Gastrocnemius medialis (tissue), 4 donors: ENCODE data around the gene EZR.

Experiments used
- POLR2A ChIP-seq, 2 donors: fragments of 450-650 bp; IDR thresholded peaks; one replicate each; pipeline ENCODE4 v1.6.1; 2017; ENCODE audit warnings: antibody characterized with exemption in 2 of 2, mild to moderate bottlenecking in 2 of 2, moderate library complexity in 2 of 2
- TF ChIP-seq, protein P1 (sequence below), 5 experiments: fragments of 450-650 bp in 3 of 5; fragments of 200-600 bp in 2 of 5; sonication (generic) in 2 of 5; IDR thresholded peaks in 4 of 5; conservative IDR thresholded peaks in 1 of 5; 1 replicate in 4 of 5; 2 replicates in 1 of 5; pipeline ENCODE4 v1.5.1; 2016 to 2019; ENCODE audit warnings: antibody characterized with exemption in 5 of 5, mild to moderate bottlenecking in 3 of 5, moderate library complexity in 3 of 5

DNA sequence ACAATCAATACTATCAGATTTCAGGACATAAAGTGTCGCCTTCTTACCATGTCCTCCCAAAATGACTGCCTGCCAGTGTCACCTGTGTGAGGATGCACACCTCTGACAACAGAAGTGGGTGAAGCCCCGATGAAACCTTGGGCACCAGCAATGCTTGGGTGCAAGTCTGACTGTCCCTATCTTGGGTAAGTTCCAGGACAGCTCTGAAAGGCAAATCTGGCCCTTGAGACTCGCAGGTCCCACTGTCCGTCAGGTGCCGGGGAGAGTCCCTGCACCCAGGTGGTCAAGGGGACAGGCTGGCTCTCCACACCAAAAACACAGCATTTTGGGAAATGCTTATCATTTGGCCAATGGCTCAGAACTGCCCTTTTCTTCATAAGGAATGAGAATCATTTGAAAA lies 43.3 kb downstream of the EZR start:
- TF ChIP-seq, protein P1, sequence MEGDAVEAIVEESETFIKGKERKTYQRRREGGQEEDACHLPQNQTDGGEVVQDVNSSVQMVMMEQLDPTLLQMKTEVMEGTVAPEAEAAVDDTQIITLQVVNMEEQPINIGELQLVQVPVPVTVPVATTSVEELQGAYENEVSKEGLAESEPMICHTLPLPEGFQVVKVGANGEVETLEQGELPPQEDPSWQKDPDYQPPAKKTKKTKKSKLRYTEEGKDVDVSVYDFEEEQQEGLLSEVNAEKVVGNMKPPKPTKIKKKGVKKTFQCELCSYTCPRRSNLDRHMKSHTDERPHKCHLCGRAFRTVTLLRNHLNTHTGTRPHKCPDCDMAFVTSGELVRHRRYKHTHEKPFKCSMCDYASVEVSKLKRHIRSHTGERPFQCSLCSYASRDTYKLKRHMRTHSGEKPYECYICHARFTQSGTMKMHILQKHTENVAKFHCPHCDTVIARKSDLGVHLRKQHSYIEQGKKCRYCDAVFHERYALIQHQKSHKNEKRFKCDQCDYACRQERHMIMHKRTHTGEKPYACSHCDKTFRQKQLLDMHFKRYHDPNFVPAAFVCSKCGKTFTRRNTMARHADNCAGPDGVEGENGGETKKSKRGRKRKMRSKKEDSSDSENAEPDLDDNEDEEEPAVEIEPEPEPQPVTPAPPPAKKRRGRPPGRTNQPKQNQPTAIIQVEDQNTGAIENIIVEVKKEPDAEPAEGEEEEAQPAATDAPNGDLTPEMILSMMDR (IDR thresholded peaks at IDR 0.05 in 4 of 5, conservative IDR thresholded peaks at IDR 0.05 in 1 of 5): no peak
- no peak for TF ChIP-seq POLR2A (IDR thresholded peaks at IDR 0.05)
